HL-60 (cell line): Measurements from ENCODE around the gene MRPL58.

Experiments
- DNase-seq, 2 experiments: peaks; one replicate each; pipeline ENCODE4 v3.0.0-alpha.2; 2010 to 2020; ENCODE audit warnings: low read depth in 1 of 2, low spot score in 1 of 2
- H3K27ac ChIP-seq: fragments of 250-450 bp; sonication (Bioruptor Pico); replicated peaks from 2 replicates; pipeline ENCODE4 v1.5.1; 2020; ENCODE audit warnings: mild to moderate bottlenecking, moderate library complexity
- H3K27me3 ChIP-seq: fragments of 250-450 bp; sonication (Bioruptor Pico); 2 replicates; pipeline ENCODE4 v1.5.1; 2021; ENCODE audit warnings: mild to moderate bottlenecking, moderate library complexity; ENCODE audit not compliant: insufficient read depth, poor library complexity, severe bottlenecking
- H3K4me3 ChIP-seq: replicated peaks from 2 replicates; pipeline ENCODE4 v1.5.1; 2011; ENCODE audit warnings: mild to moderate bottlenecking, control low read depth, low read length; ENCODE audit not compliant: insufficient read depth
- GABPA ChIP-seq: IDR thresholded peaks from 2 replicates; pipeline ENCODE4 v1.6.1; 2012; ENCODE audit warnings: low read depth
- POLR2AphosphoS5 ChIP-seq: IDR thresholded peaks from 2 replicates; pipeline ENCODE4 v1.6.1; 2012; ENCODE audit warnings: low read depth
- SPI1 ChIP-seq: IDR thresholded peaks from 2 replicates; pipeline ENCODE4 v1.6.1; 2012; ENCODE audit warnings: low read depth, mild to moderate bottlenecking, borderline replicate concordance
- TF ChIP-seq, protein P1 (sequence below): IDR thresholded peaks from 2 replicates; pipeline ENCODE4 v1.6.1; 2012; ENCODE audit warnings: low read depth; ENCODE audit not compliant: insufficient replicate concordance
- TF ChIP-seq, protein P2 (sequence below): IDR thresholded peaks from one replicate; pipeline ENCODE4 v1.5.1; 2011; ENCODE audit warnings: low read length, control low read depth, inconsistent platforms; ENCODE audit not compliant: insufficient read depth

MRPL58 gene

DNA sequence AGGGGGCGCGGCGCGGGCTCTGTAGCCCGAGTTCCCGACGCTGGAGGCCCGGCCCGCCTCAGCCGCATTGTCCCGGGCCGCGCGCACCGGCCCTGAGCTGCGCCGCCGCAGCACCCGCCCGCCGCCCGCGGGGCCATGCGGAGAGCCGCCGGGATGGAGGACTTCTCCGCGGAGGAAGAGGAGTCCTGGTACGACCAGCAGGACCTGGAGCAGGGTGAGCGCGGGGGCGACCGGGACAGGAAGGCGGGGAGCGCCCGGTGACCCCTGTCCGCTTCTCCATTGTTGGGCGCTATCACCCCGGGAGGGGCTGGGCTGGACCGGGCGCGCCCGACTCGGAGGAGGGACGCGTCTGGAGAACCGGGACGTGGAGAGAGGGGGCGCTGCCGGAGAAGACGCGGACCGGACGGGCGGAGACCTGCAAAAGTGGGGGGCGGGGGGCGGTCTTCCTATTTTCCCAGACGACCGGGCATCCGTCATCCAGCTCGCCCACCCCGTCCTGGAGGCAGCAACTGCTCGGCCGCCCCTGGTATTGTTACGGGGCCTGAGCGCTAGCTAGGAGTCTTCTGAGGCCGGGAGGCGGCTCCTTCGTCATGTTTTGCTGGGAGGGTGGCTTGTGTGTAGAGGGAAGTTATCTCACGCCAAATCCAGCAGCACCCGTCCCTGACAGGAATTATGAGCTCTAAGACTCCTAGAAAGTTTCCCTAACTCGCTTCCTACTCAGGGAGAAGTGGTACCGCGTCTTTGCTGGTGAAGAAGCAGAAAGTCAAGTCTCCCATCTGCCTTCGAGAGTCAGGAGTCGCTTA is 24.4 kb upstream of the MRPL58 start:
- TF ChIP-seq SPI1: no peak
- TF ChIP-seq GABPA: no peak
- TF ChIP-seq, protein P1, sequence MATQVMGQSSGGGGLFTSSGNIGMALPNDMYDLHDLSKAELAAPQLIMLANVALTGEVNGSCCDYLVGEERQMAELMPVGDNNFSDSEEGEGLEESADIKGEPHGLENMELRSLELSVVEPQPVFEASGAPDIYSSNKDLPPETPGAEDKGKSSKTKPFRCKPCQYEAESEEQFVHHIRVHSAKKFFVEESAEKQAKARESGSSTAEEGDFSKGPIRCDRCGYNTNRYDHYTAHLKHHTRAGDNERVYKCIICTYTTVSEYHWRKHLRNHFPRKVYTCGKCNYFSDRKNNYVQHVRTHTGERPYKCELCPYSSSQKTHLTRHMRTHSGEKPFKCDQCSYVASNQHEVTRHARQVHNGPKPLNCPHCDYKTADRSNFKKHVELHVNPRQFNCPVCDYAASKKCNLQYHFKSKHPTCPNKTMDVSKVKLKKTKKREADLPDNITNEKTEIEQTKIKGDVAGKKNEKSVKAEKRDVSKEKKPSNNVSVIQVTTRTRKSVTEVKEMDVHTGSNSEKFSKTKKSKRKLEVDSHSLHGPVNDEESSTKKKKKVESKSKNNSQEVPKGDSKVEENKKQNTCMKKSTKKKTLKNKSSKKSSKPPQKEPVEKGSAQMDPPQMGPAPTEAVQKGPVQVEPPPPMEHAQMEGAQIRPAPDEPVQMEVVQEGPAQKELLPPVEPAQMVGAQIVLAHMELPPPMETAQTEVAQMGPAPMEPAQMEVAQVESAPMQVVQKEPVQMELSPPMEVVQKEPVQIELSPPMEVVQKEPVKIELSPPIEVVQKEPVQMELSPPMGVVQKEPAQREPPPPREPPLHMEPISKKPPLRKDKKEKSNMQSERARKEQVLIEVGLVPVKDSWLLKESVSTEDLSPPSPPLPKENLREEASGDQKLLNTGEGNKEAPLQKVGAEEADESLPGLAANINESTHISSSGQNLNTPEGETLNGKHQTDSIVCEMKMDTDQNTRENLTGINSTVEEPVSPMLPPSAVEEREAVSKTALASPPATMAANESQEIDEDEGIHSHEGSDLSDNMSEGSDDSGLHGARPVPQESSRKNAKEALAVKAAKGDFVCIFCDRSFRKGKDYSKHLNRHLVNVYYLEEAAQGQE: no peak
- no peak for TF ChIP-seq POLR2AphosphoS5
- TF ChIP-seq, protein P2, sequence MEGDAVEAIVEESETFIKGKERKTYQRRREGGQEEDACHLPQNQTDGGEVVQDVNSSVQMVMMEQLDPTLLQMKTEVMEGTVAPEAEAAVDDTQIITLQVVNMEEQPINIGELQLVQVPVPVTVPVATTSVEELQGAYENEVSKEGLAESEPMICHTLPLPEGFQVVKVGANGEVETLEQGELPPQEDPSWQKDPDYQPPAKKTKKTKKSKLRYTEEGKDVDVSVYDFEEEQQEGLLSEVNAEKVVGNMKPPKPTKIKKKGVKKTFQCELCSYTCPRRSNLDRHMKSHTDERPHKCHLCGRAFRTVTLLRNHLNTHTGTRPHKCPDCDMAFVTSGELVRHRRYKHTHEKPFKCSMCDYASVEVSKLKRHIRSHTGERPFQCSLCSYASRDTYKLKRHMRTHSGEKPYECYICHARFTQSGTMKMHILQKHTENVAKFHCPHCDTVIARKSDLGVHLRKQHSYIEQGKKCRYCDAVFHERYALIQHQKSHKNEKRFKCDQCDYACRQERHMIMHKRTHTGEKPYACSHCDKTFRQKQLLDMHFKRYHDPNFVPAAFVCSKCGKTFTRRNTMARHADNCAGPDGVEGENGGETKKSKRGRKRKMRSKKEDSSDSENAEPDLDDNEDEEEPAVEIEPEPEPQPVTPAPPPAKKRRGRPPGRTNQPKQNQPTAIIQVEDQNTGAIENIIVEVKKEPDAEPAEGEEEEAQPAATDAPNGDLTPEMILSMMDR: no peak
- H3K4me3 ChIP-seq: peak overlapping the region; percentile 66
- no peak overlapping the region for H3K27ac ChIP-seq
- DNase-seq: peak in 1 of 2 experiments; percentile 27
- no peaks in the 10 kb centered on the region for H3K27me3 ChIP-seq

DNA sequence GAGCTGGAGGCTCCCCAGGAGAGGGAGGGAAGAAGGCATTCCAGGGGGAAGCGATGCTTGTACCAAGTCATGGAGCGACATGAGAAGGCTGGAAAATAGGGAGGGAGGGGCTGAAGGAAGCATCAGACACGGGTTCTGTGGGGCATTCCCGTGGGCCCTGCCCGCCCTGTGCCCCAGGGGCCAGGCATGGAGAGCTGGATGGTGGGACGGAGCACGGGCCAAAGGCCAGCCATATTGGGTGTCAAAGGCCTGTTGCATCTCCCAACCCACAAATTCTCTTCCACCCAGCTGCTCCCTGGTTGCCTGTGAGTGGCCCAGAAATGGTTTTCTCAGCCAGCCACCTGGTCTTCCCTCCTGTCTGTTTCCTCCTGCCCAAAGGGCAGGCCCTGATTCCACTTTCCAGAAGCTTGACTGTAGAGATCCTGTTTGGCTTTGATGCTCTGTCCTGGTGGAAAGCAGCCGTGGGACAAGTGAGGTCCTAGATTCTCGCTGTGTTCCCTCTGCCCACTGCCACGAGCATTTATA is 21.8 kb upstream of the MRPL58 start:
- no peak overlapping the region for H3K27ac ChIP-seq
- H3K27me3 ChIP-seq: no peaks in the 10 kb centered on the region
- no peak for DNase-seq
- no peak overlapping the region for H3K4me3 ChIP-seq
- TF ChIP-seq SPI1 (no peak), GABPA (no peak), POLR2AphosphoS5 (no peak)
- TF ChIP-seq, protein P1: no peak
- TF ChIP-seq, protein P2: no peak

DNA sequence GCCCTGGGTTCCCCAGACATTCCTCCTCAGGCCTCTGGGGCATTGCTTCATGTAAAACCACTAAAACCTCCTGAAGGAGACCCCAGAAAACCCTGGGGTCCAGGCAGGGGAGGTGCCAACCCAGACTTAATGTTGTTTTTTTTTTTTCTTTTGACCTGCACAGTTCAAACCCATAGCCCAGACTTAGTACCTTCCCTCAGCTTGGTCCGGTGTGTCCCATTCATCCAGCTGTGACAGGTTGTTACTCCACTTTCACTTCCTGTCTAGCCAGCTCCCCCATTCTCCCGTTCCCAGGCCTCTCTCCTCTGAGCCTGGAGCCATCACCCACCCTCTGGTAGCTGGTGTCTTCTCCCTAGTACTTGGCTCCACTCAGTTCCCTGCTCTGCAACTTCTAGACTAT is 20.2 kb upstream of the MRPL58 start:
- no peak for TF ChIP-seq GABPA
- no peak for TF ChIP-seq POLR2AphosphoS5
- no peak for DNase-seq

DNA sequence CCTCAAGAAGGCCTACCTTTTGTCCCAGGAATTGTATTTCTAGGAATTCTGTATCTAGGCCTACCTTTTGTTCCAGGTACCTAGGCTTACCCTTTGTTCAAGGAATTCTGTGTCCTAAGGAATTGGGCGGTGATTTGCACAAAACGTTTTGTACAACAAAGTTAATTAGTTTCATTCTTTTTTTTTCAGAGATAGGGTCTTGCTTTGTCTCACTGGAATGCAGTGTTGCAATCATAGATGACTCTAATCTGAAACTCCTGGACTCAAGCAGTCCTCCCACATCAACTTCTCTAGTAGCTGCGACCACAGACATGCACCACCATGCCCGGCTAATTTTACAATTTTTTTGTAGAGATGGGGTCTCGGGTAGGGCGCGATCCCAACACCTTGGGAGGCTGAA is 18.0 kb upstream of the MRPL58 start:
- Histone ChIP-seq H3K4me3 (no peak overlapping the region), H3K27ac (no peak overlapping the region), H3K27me3 (no peaks in the 10 kb centered on the region)
- TF ChIP-seq SPI1 (no peak), POLR2AphosphoS5 (no peak), GABPA (no peak)
- TF ChIP-seq, protein P2: no peak
- TF ChIP-seq, protein P1: no peak
- DNase-seq: no peak

More for the DNA sequence above, 20.2 kb upstream of the MRPL58 start:
- Histone ChIP-seq H3K27me3 (no peaks in the 10 kb centered on the region), H3K27ac (no peak overlapping the region), H3K4me3 (no peak overlapping the region)
